H1 (cell line): ENCODE measurements around the gene YARS2. TPM values are rescaled to one million over a fixed set of nuclear protein-coding genes. Genes with fewer than 3 reads are reported as not detected.

Experiments used
- CTCF ChIA-PET: fragments of 300-600 bp; sonication (Branson Sonifier 250); formaldehyde crosslinking; loops from one replicate; lab custom pipeline; 2021; ENCODE audit not compliant: partially characterized antibody; lab: Charles Lee
- POLR2A ChIA-PET: fragments of 300-600 bp; sonication (Branson Sonifier 250); formaldehyde crosslinking; loops from one replicate; lab custom pipeline; 2021; ENCODE audit warnings: inconsistent platforms; ENCODE audit not compliant: partially characterized antibody; lab: Charles Lee
- DNase-seq, 2 experiments: peaks; one replicate each; pipeline versions ENCODE4 v3.0.0 to v3.0.0-alpha.2; 2010 to 2022; ENCODE audit warnings: low spot score in 2 of 2, low read depth in 1 of 2, mixed read lengths in 1 of 2
- FAIRE-seq: peaks from 2 replicates; lab custom pipeline; 2011; peaks lifted over from hg19 to GRCh38; lab: Jason Lieb, UNC
- H2AFZ ChIP-seq: 2 replicates; pipeline ENCODE4 v1.8.1; 2012; ENCODE audit warnings: low read length, inconsistent platforms
- H2AK5ac ChIP-seq: 2 replicates; pipeline ENCODE4 v1.6.1; 2013; ENCODE audit warnings: low read depth, low read length
- H2BK120ac ChIP-seq: replicated peaks from 2 replicates; pipeline ENCODE3; 2013; ENCODE audit warnings: low read depth, low read length, inconsistent platforms
- H2BK12ac ChIP-seq: 2 replicates; pipeline ENCODE4 v1.6.1; 2013; ENCODE audit warnings: low read depth, low read length
- H2BK15ac ChIP-seq: 2 replicates; pipeline ENCODE4 v1.6.1; 2013; ENCODE audit warnings: low read length
- H2BK20ac ChIP-seq: 2 replicates; pipeline ENCODE4 v1.6.1; 2013; ENCODE audit warnings: low read length
- H2BK5ac ChIP-seq: 2 replicates; pipeline ENCODE4 v1.6.1; 2013; ENCODE audit warnings: low read depth, low read length
- H3K14ac ChIP-seq: 2 replicates; pipeline ENCODE4 v1.6.1; 2013; ENCODE audit warnings: inconsistent platforms; ENCODE audit not compliant: insufficient read length
- H3K18ac ChIP-seq: 2 replicates; pipeline ENCODE4 v1.6.1; 2013; ENCODE audit warnings: low read length; ENCODE audit errors: extremely low read depth
- H3K23ac ChIP-seq: 2 replicates; pipeline ENCODE4 v1.6.1; 2013; ENCODE audit warnings: inconsistent platforms; ENCODE audit not compliant: insufficient read length
- H3K23me2 ChIP-seq: 2 replicates; pipeline ENCODE4 v1.6.1; 2013; ENCODE audit warnings: low read depth, low read length
- H3K27ac ChIP-seq: 2 replicates; pipeline ENCODE4 v1.6.1; 2011; ENCODE audit warnings: low read depth, low read length, inconsistent platforms
- H3K27me3 ChIP-seq, 4 experiments: replicated peaks in 1 of 4; 1 replicate in 1 of 4; 2 replicates in 3 of 4; pipeline versions ENCODE4 v1.6.1 to v1.8.1; 2011 to 2013; ENCODE audit warnings: low read length in 3 of 4, mild to moderate bottlenecking in 3 of 4, inconsistent platforms in 2 of 4, mixed read lengths in 2 of 4, moderate library complexity in 1 of 4; ENCODE audit not compliant: control insufficient read depth in 3 of 4, insufficient read depth in 3 of 4; ENCODE audit errors: extremely low read depth in 1 of 4
- H3K36me3 ChIP-seq, 4 experiments: 2 replicates each; pipeline versions ENCODE4 v1.6.1 to v1.8.1; 2011 to 2013; ENCODE audit warnings: mild to moderate bottlenecking in 4 of 4, low read length in 3 of 4, moderate library complexity in 2 of 4, control low read depth in 1 of 4, inconsistent platforms in 1 of 4; ENCODE audit not compliant: insufficient read depth in 4 of 4, control insufficient read depth in 2 of 4
- H3K4ac ChIP-seq: replicated peaks from 2 replicates; pipeline ENCODE3; 2013; ENCODE audit warnings: low read length, low read depth, mixed read lengths, inconsistent platforms; ENCODE audit not compliant: insufficient read length
- H3K4me1 ChIP-seq, 4 experiments: replicated peaks in 1 of 4; 1 replicate in 1 of 4; 2 replicates in 3 of 4; pipeline versions ENCODE4 v1.6.1 to v1.8.1; 2011 to 2013; ENCODE audit warnings: low read length in 3 of 4, inconsistent platforms in 2 of 4, mixed read lengths in 1 of 4; ENCODE audit not compliant: insufficient read depth in 4 of 4, control insufficient read depth in 3 of 4
- H3K4me2 ChIP-seq, 2 experiments: 2 replicates each; pipeline versions ENCODE4 v1.6.1 to v1.8.1; 2011 to 2013; ENCODE audit warnings: low read depth in 2 of 2, low read length in 2 of 2, control low read depth in 1 of 2, inconsistent platforms in 1 of 2, mild to moderate bottlenecking in 1 of 2; ENCODE audit not compliant: insufficient read depth in 1 of 2
- H3K4me3 ChIP-seq, 4 experiments: fragments of 200-600, 300-600 bp in 1 of 4; sonication (generic), shearing (Covaris generic), sonication (Bioruptor Twin) in 1 of 4; 2 replicates each; pipeline versions ENCODE4 v1.5.1 to v1.8.1; 2011 to 2016; ENCODE audit warnings: low read length in 4 of 4, low read depth in 3 of 4, control low read depth in 2 of 4, inconsistent platforms in 2 of 4, mild to moderate bottlenecking in 2 of 4, mixed read lengths in 1 of 4, moderate library complexity in 1 of 4; ENCODE audit not compliant: insufficient read depth in 2 of 4; ENCODE audit errors: extremely low read depth in 1 of 4
- H3K56ac ChIP-seq: replicated peaks from 2 replicates; pipeline ENCODE3; 2013; ENCODE audit warnings: low read depth, mild to moderate bottlenecking, mixed read lengths, low read length, inconsistent platforms; ENCODE audit not compliant: insufficient read length
- H3K79me1 ChIP-seq: 2 replicates; pipeline ENCODE4 v1.6.1; 2013; ENCODE audit warnings: low read depth, low read length, control low read depth
- H3K79me2 ChIP-seq, 2 experiments: 2 replicates each; pipeline versions ENCODE4 v1.6.1 to v1.8.1; 2012 to 2013; ENCODE audit warnings: low read length in 2 of 2, mild to moderate bottlenecking in 2 of 2, inconsistent platforms in 1 of 2; ENCODE audit not compliant: insufficient read depth in 2 of 2, control insufficient read depth in 1 of 2
- H3K9ac ChIP-seq, 4 experiments: replicated peaks in 1 of 4; 1 replicate in 1 of 4; 2 replicates in 3 of 4; pipeline versions ENCODE4 v1.6.1 to v1.8.1; 2011 to 2013; ENCODE audit warnings: low read depth in 3 of 4, low read length in 3 of 4, control low read depth in 2 of 4, mild to moderate bottlenecking in 2 of 4, moderate library complexity in 2 of 4, inconsistent platforms in 1 of 4; ENCODE audit errors: extremely low read depth in 1 of 4
- H3K9me3 ChIP-seq, 2 experiments: 2 replicates each; pipeline versions ENCODE4 v1.6.1 to v1.8.1; 2012 to 2013; ENCODE audit warnings: mild to moderate bottlenecking in 2 of 2, moderate library complexity in 2 of 2, control low read depth in 1 of 2, inconsistent platforms in 1 of 2, low read depth in 1 of 2, low read length in 1 of 2, mixed read lengths in 1 of 2; ENCODE audit not compliant: insufficient read depth in 2 of 2
- H4K20me1 ChIP-seq, 2 experiments: replicated peaks in 1 of 2; 2 replicates each; pipeline versions ENCODE3 to v1.8.1; 2011 to 2013; ENCODE audit warnings: inconsistent platforms in 2 of 2, low read length in 2 of 2, mild to moderate bottlenecking in 1 of 2; ENCODE audit not compliant: insufficient read depth in 2 of 2, control insufficient read depth in 1 of 2
- H4K5ac ChIP-seq: 2 replicates; pipeline ENCODE4 v1.6.1; 2013; ENCODE audit warnings: low read length, low read depth, mixed read lengths, inconsistent platforms; ENCODE audit not compliant: insufficient read length
- H4K8ac ChIP-seq: 2 replicates; pipeline ENCODE4 v1.8.0; 2013; ENCODE audit warnings: mild to moderate bottlenecking, moderate library complexity, low read length, inconsistent platforms; ENCODE audit not compliant: insufficient read depth; ENCODE audit errors: extremely low read depth
- H4K91ac ChIP-seq: replicated peaks from 2 replicates; pipeline ENCODE3; 2013; ENCODE audit warnings: low read length, mixed read lengths, inconsistent platforms; ENCODE audit not compliant: insufficient read length
- ATF2 ChIP-seq: IDR thresholded peaks from 2 replicates; pipeline ENCODE4 v1.6.1; 2012; ENCODE audit warnings: low read length, inconsistent platforms
- CTCF ChIP-seq, 3 experiments: IDR thresholded peaks; 1 replicate in 2 of 3; 2 replicates in 1 of 3; pipeline versions ENCODE4 v1.5.1 to v1.6.1; 2011; ENCODE audit warnings: low read length in 3 of 3, mild to moderate bottlenecking in 3 of 3, inconsistent platforms in 2 of 3, low read depth in 1 of 3, moderate library complexity in 1 of 3; ENCODE audit not compliant: insufficient read depth in 1 of 3; ENCODE audit errors: control extremely low read depth in 1 of 3
- EZH2 ChIP-seq: fragments of 200-600 bp; sonication (generic); IDR thresholded peaks from 2 replicates; pipeline ENCODE4 v1.7.1; 2012; ENCODE audit warnings: low read depth, mild to moderate bottlenecking, moderate library complexity, low read length, inconsistent platforms; ENCODE audit not compliant: severe bottlenecking
- KDM5A ChIP-seq: fragments of 200-600 bp; IDR thresholded peaks from 2 replicates; pipeline ENCODE4 v1.7.1; 2012; ENCODE audit warnings: mild to moderate bottlenecking, low read length, inconsistent platforms, mixed read lengths
- MAFK ChIP-seq: IDR thresholded peaks from 2 replicates; pipeline ENCODE4 v1.6.1; 2012; ENCODE audit warnings: low read depth, mild to moderate bottlenecking, improper control_type of control experiment, low read length
- POU5F1 ChIP-seq: IDR thresholded peaks from 2 replicates; pipeline ENCODE4 v1.6.1; 2011; ENCODE audit warnings: low read depth, mild to moderate bottlenecking, low read length, moderate library complexity
- SP2 ChIP-seq: IDR thresholded peaks from 2 replicates; pipeline ENCODE4 v1.6.1; 2012; ENCODE audit warnings: mild to moderate bottlenecking, low read length, inconsistent platforms
- TAF1 ChIP-seq: IDR thresholded peaks from 2 replicates; pipeline ENCODE4 v1.6.1; 2011; ENCODE audit warnings: mild to moderate bottlenecking, low read depth, low read length
- TAF7 ChIP-seq: optimal IDR thresholded peaks from 2 replicates; pipeline ENCODE3; 2011; ENCODE audit warnings: low read depth, mild to moderate bottlenecking, inconsistent platforms, low read length, moderate library complexity, borderline replicate concordance
- WGBS, 2 experiments: shearing (Covaris generic) in 1 of 2; methylation state at CpG; one replicate each; pipeline versions ENCODE4 v1.1.6 to v1.1.7; 2013 to 2015; ENCODE audit warnings: low lambda C conversion rate in 2 of 2, mixed read lengths in 2 of 2, inconsistent platforms in 1 of 2, low coverage in 1 of 2, missing lambda C conversion rate in 1 of 2; ENCODE audit not compliant: insufficient replicate concordance in 2 of 2, insufficient coverage in 1 of 2, insufficient read length in 1 of 2; ENCODE audit errors: extremely low coverage in 1 of 2, missing lambda C conversion rate in 1 of 2; 5-methylcytosine and 5-hydroxymethylcytosine counted together
- polyA plus RNA-seq, 7 experiments: library from polyadenylated mRNA; depleted of rRNA in 3 of 7; stranded (reverse) in 5 of 7; unstranded in 2 of 7; fragments of >200 nt in 5 of 7; fragments of 200-250 nt in 2 of 7; gene quantifications; 1 replicate in 5 of 7; 2 replicates in 1 of 7; 4 replicates in 1 of 7; pipeline versions ENCODE4 v1.2.1 to v1.2.3, GENCODE V29; 2011 to 2013; ENCODE audit warnings: missing spikeins in 2 of 7, mixed read lengths in 2 of 7
- total RNA-seq: library from RNA; stranded (reverse); fragmentation: NEBNext Ultra II Directional; extraction: Animal tissue kit (Norgen Biotek cat#: 25700); gene quantifications from 2 replicates; pipeline ENCODE4 v1.2.1, GENCODE V29; 2021

YARS2 gene
- total and polyA plus RNA-seq, 2 of the 8 experiments (the other 6 are each of a cell fraction or from before 2014, with no cell fraction given) = 29.9 to 41.4 TPM

DNA sequence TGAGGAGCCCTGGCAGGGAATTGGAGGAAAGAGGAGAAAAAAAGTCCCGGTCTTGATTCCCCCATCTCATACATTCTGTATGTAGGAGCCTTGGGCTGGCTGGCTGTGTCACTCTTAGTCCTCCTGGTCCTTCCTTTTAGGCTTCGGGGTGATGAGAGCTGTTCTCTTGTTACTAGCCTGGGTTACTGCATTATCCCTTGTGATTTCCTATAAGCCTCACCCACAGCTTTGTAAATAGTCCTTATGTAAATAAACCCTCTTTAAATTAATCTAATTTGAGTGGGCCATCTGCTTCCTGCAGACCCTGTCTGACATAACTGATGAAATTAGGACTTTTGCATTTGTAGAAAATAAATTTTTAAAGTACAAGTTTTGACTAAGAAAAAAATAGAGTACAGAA, 57.4 kb downstream of the YARS2 start:
- Histone ChIP-seq H3K4me2 (no peak overlapping the region), H2AFZ (no peak overlapping the region), H4K5ac (no peak overlapping the region), H3K36me3 (peaks cover 0 to 7% (median 3%) of the 10 kb centered on the region in 4 experiments; a peak in 2 of 8 replicates), H2BK5ac (no peak overlapping the region), H3K27me3 (no peaks in the 10 kb centered on the region), H3K23me2 (no peaks in the 10 kb centered on the region), H2BK20ac (no peak overlapping the region), H3K56ac (no peak overlapping the region), H3K14ac (no peak overlapping the region), H4K8ac (no peak overlapping the region), H3K4me1 (no peaks in the 10 kb centered on the region), H2BK120ac (no peak overlapping the region), H3K18ac (no peak overlapping the region), H4K91ac (no peak overlapping the region), H3K79me1 (no peaks in the 10 kb centered on the region), H3K27ac (no peak overlapping the region), H2AK5ac (no peak overlapping the region), H4K20me1 (no peaks in the 10 kb centered on the region), H3K23ac (no peak overlapping the region), H3K79me2 (peaks cover 0 to 63% of the 10 kb centered on the region in 2 experiments; a peak in 2 of 4 replicates), H2BK12ac (no peak overlapping the region), H3K9ac (no peak overlapping the region), H3K4me3 (no peak overlapping the region), H3K9me3 (no peaks in the 10 kb centered on the region), H3K4ac (no peak overlapping the region), H2BK15ac (no peak overlapping the region)
- POLR2A ChIA-PET = interaction anchor here (1.4 to 1.6 kb wide), 2 partner anchors 9 to 16 kb away, joined by 3 to 4 read pairs; no protein-coding TSS in a partner anchor
- CTCF ChIA-PET = interaction anchor here (0.7 kb wide), 1 partner anchor 638 kb away, joined by 3 read pairs; no protein-coding TSS in a partner anchor
- no peak for FAIRE-seq
- WGBS, 2 experiments = 91% methylated on average over 2 of the region's 2 CpGs; no CpG with 5 or more reads in 1 of the 2 experiments
- DNase-seq = no peak
- no peak for TF ChIP-seq TAF1
- no peak for TF ChIP-seq EZH2
- no peak for TF ChIP-seq CTCF (IDR thresholded peaks at IDR 0.05; ENCODE audit: control extremely low read depth in 1 of 3, insufficient read depth in 1 of 3, low read depth in 1 of 3, low read length in 3 of 3)
- TF ChIP-seq TAF7 = no peak
- no peak for TF ChIP-seq ATF2
- TF ChIP-seq KDM5A = no peak
- TF ChIP-seq POU5F1 = no peak
- TF ChIP-seq SP2 = no peak
- no peak for TF ChIP-seq MAFK
